C4-2B (cell line): ENCODE data around the gene TM7SF3.

ENCODE experiments used
- ZFX ChIP-seq: fragments of 450-650 bp; IDR thresholded peaks from 2 replicates; pipeline ENCODE4 v1.6.1; 2017
- TF ChIP-seq, protein P1 (sequence below): fragments of 450-650 bp; conservative IDR thresholded peaks from 2 replicates; pipeline ENCODE4 v1.5.1; 2017; ENCODE audit warnings: mild to moderate bottlenecking

DNA sequence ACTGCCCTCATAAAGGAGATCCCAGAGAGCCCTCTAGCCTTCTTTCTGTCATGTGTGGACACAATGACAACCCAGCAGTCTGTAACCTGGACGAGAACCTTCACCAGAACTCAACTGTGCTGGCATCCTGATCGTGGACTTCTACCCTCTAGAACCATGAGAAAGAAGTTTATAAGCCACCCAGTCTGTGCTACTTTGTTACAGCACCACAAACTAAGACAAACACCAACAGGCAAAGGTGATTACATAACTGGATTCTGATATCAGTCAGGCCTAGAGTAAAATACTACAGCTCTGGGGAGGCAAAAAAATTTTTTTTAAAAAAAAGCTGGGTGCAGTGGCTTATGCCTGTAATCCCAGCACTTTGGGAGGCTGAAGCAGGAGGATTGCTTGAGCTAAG lies 18.5 kb downstream of the TM7SF3 start:
- TF ChIP-seq, protein P1, sequence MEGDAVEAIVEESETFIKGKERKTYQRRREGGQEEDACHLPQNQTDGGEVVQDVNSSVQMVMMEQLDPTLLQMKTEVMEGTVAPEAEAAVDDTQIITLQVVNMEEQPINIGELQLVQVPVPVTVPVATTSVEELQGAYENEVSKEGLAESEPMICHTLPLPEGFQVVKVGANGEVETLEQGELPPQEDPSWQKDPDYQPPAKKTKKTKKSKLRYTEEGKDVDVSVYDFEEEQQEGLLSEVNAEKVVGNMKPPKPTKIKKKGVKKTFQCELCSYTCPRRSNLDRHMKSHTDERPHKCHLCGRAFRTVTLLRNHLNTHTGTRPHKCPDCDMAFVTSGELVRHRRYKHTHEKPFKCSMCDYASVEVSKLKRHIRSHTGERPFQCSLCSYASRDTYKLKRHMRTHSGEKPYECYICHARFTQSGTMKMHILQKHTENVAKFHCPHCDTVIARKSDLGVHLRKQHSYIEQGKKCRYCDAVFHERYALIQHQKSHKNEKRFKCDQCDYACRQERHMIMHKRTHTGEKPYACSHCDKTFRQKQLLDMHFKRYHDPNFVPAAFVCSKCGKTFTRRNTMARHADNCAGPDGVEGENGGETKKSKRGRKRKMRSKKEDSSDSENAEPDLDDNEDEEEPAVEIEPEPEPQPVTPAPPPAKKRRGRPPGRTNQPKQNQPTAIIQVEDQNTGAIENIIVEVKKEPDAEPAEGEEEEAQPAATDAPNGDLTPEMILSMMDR = no peak
- TF ChIP-seq ZFX = no peak
